DMS53 (cell line): Measurements from ENCODE around the gene GLT6D1.

Experiments used
- DNase-seq: peaks from one replicate; lab custom pipeline; 2025; lab: John Stamatoyannopoulos, UW

Gene GLT6D1

DNA sequence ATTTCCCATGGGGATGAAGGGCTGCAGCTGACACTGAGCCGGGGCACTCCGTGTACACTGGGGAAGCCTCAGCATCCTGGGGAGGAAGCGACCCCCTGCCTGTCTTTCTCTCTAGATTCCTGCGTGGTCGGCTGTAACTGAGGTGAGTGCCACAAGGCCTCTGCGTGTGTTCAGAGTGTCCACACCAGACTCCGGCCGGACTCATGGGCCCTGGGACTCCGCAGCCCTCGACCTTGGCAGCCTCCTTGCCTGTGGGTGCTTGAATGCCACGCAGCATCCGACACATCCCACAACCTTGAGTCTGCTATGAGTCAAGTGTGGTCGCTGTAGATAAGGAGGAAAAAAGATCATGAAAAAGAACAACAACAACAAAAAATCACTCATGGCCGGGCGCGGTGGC lies 54.4 kb downstream of the GLT6D1 start:
- no peak for DNase-seq

DNA sequence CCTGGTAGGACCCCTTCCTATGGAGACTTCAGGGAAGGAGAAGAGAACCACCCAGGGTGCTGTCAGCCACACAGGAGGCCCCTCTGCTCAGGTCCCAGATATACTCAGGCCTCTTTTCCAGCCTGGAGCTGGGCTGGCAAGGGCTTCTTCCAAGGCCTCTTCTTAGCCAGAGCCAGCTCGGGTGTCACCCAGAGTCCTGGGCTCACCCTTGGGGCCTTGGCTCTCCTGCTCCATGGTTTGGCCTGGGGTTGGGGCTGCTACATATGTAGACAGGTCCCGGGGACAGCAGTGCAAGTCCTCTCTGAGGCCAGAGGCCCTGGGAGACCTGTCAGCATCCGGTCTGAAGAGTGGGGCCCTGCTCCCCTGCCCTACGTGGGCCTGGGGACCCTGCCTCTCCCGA lies 55.0 kb downstream of the GLT6D1 start:
- DNase-seq = no peak

DNA sequence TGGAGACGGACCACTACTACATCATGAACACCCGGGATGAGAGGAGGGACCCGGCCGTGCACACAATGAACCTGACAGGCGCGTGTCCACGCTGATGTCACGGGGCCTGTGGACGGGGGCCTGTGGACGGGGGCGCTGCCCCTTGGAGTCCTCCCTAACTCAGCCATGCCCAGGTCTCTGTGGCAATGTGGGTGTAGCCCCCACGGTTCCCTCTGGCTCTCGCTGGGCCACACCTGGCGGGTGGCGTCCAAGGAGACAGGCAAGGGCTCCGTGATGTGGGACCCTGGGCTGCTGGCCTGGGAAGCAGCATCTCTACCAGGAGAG lies 55.7 kb downstream of the GLT6D1 start:
- DNase-seq = no peak

DNA sequence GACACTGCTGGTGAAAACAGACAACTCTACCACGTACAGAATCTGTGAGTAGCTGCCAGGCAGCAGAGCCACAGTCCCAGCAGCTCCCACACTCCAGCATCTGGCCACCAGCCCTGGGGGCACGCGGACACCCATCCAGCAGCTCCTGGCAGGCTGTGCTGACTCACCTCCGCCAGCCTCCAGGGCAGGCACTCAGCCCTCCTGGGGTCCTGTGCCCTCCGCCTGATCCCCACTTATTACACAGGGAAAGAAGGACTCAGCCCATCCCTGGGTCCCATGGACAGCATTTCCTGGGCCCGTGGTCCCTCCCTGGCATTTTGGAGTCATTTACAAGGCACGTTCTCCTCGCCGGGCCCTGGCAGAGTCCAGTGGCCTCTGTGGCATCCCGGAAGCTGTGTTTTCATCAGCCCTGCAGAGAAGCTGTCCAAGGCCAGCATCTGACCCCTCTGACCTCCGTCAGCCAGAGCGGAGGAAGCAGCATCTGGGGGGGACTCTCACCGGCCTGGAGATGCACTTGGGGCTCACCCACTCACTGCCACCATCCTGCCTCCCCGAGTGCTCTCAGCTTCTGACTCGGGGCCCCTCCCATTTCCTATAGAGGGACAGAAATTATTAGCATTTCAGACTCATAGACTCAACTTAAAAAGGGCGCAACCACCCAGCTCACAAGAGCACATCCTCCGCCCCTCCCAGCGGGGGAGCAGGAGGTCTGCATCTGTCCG lies 56.2 kb downstream of the GLT6D1 start:
- DNase-seq = no peak

DNA sequence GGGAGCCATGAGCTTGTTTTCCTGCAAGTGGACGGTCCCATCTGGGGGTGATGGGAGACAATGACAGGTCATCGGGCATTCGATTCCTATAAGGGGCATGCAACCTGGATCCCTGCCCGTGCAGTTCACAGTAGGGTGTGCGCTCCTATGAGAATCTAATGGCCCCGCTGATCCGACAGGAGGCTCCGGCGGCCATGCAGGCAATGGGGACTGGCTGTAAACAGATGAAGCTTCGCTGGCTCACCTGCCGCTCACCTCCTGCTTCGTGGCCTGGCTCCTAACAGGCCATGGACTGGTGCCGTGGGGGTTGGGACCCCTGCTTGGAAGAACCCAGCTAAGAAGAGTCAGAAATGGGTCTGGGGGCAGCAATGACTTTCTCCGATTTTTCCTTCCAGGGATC lies 56.8 kb downstream of the GLT6D1 start:
- no peak for DNase-seq

DNA sequence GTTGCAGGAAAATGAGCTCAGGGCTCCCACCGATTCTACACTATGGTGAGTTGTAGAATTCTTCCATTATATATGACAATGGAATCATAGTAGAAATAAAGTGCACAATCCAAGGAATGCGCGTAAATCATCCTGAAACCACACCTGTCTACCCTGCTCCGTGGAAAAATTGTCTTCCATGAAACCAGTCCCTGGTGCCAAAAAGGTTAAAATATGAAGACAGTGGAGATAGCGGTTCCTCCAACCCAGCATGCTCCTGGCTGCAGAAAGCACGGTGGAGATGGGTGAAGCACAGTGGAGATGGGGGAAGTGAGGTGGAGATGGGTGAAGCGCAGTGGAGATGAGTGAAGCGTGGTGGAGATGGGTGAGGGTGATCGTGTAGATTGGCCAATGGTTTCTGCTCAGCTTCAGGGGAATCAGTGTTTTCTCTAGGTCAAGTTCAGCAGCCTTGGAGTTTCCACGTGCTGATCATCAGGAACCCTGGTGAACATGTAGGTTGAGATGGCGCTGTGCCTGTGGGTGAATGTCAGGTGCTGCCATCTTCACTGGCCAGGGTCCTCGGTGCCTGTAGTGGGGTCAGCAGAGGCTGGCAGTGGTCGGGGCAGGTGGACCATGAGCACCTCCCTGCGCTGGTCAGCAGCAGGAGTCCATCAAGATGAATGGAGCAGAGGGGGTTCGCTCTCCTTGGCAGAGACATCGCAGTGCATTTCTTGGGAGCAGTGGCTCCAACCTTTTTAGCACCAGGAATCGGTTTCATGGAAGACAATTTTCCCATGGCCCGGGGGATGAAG lies 57.5 kb downstream of the GLT6D1 start:
- DNase-seq = no peak

DNA sequence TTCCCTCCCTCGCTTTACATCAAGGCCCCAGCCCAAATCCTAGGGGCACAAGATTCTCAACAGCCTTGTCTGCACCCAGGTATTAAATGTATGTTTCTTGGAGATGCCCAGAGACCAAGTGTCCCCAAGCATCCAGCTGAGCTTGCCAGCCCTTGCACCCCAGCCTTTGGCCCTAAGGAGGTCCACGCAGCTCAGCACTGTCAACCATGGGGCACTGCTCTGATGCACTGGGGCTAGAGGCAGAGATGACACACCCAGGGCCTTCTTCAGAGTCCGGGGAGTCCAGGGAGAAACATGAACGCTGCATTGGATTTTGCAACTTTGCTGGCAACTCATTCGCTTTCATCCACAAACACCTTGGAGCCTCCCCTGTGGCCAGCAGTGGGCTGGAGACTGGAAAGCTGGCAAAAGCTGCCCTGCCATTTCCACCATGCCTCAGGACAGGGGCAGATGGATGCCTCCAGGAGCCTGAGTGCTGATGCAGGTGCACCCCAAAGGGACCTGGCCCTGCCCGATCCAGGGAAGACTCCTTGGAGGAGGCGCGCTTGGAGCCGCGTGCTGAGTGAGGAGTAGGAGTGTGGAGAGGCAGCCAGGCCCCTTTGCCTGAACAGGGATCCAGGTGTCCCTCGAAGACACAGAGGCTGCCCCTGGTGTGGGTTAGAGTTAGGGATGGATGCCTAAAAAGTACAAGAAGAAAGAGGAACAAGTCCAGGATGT lies 58.5 kb downstream of the GLT6D1 start:
- no peak for DNase-seq

DNA sequence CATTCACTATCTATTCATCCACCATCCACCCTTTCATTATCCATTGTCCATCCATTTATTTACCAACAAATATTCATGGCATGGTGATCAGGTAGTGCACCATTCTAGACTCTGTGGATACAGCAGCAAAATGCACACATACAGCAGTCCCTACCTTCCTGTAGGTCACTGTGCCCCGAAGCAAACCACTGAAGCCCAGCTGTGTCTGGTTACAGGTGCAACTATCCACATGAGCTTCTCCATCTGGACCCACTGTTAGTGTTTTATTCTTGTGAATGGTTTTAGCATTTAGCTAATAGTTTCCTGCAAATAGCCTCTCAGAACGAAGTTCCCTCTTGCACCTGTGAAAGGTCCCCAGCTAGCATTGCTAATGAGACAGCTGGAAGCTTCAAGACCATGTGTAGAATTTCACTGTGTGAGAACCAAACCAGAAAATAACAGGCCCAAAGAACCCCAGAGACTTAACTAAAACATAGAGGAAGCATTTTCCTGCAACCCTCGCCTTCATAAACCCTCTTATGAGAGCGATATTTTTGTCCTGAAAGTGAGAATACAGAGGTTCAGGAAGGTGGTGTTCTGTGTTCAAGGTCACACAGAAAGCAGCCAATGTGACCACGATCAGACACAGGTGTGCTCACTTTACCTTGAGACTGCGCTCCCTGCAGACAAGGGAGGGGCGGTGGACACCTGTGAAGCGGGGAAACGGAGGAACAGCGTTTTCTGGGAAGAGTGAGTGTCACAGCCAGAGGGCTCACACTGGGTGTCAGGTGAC lies 59.3 kb downstream of the GLT6D1 start:
- DNase-seq = no peak

DNA sequence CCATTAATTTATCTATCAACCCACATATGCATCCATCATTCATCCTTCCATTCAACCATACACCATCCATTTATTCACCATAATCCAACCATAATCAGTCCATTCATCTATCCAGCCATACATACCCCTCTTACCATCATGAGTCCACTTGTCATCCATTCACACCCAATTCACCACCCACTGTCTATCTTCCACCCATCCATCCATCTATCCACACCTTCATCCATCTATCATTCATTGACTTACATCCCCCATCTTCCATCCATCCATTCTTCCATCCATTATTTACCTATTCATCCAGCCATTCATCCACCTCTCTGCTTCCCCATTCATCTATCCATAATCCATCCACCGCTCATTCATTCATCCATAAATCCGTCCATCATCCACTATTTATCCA lies 60.0 kb downstream of the GLT6D1 start:
- DNase-seq = no peak

DNA sequence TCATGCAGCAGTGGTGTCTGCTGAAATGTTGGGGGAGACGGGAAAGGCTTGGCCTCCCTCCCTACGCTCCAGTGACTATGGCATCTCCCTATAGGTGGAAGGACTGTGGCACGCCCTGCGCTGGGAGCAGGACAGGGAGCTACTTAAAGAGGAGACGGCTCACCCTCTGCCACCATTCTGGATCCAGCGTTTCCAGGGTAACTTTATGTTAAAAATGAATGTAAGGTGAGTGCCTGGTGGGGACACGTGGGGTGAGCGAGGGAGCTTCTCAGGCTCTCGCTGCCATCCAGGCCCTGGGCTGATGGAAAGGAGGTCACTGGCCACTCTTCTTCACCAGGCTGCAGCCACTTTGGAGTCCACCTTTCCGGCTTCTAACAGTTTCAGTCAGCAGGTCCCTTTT lies 62.1 kb downstream of the GLT6D1 start:
- no peak for DNase-seq

DNA sequence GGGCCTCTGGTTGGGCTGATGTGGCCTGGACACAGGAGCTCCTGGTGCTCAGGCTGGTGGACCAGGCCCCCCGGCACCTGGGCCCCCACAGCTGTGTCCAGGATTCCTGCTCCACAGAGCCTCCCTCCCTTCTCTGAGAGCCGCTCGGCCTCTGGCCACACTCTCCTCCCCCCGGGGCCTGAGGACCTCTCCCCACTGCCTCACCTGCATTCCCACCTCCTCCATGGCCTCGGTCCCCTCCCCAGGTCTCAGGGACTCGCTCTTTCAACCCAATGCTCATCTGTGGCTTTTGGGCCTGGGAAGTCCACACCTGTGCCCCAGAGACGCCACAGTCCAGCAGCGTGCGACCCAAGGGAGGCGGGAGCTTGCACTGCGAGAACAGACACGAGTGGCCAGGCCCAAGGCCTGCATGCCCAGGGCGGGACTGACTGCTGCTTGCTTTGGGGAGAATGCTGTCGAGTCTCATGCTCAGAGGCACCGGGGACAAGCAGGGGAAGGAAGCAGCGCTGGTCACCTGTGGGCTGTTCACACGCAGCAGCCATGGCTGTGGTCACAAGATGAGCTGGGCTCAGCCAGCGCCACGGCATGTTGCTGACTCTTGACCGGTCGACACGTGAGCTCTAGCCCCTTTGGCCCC lies 63.2 kb downstream of the GLT6D1 start:
- DNase-seq = no peak

DNA sequence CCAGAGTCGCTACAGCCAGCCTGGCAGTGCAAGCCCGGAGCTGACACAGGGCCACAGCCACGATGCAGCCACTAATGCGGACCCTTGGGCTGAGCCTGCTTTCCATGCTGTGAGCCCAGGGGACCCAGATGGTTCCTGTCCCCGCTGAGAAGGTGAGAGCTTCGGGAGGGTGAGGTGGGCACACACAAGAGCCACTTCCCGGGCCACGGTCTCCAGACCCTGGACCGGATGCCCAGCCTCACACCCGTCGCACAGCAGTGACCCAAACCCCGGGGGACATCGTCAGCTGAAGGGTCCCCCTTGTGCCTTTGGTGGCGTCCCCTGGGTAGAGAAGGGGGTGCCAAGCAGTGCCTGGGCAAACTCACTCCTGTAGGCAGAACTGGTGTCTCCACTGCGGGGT lies 64.4 kb downstream of the GLT6D1 start:
- DNase-seq = no peak

DNA sequence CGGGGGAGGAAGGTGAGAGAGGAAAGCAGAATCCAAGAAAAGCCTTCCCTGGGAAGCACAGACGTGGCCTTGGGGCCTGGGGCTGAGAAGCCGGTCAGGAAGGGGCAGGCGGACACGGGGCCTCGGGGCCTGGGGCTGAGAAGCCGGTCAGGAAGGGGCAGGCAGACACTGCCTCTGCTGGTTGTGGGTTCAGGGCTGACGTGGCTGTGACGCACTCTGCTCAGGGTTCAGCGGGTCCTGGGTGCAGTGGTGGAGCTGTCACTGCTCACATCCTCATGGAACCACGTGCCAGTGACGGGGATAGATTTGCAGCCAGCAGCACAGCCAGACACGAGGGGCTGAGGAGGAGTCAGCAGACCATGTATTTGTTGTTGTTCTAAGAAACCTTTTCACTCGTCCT lies 65.0 kb downstream of the GLT6D1 start:
- DNase-seq = no peak
